Activated CD4-positive, alpha-beta T cell treated with anti-CD3 and anti-CD28 coated beads, Interleukin-2, amount 10 ng/mL, durations not matched to agents 24 days and 14 days (primary cell): ENCODE data around the gene GRK5. TPM values are rescaled to one million over a fixed set of nuclear protein-coding genes. Genes with fewer than 3 reads are reported as not detected.
A peak's percentile ranks its signal among the peaks of the same experiment; 100 is the strongest.
"Not testable (repeated sequence)": the region's sequence is repeated elsewhere in the genome, so short reads cannot be mapped to it uniquely, and the experiment has no call there.

ENCODE experiments used
- DNase-seq: peaks from one replicate; pipeline ENCODE4 v3.0.0; 2022
- H3K27ac Mint-ChIP-seq: one replicate; pipeline ENCODE4 v1.8.0; 2022; ENCODE audit warnings: mild to moderate bottlenecking, mixed read lengths
- H3K27me3 Mint-ChIP-seq: one replicate; pipeline ENCODE4 v1.8.0; 2022; ENCODE audit warnings: mixed read lengths
- H3K36me3 Mint-ChIP-seq: one replicate; pipeline ENCODE4 v1.8.0; 2022; ENCODE audit warnings: low read depth, mild to moderate bottlenecking, mixed read lengths
- H3K4me1 Mint-ChIP-seq: one replicate; pipeline ENCODE4 v1.8.0; 2021; ENCODE audit warnings: mixed read lengths
- H3K4me3 Mint-ChIP-seq: one replicate; pipeline ENCODE4 v1.8.0; 2022; ENCODE audit warnings: mild to moderate bottlenecking, moderate library complexity, mixed read lengths
- H3K9me3 Mint-ChIP-seq: one replicate; pipeline ENCODE4 v1.8.0; 2021; ENCODE audit warnings: mixed read lengths
- intact Hi-C: fragments of 100-400 bp; cut with micrococcal nuclease; formaldehyde crosslinking; loops from one replicate; pipeline ENCODE4 v1.15.1; 2023
- total RNA-seq: library from RNA; stranded (reverse); gene quantifications from 2 replicates; pipeline ENCODE4 v1.2.3, GENCODE V29; 2022

Gene GRK5
- total RNA-seq, 1 donor from 2014 or later: 27.3 TPM

GRCh38 chr10:119455609-119456434, 248.5 kb downstream of the GRK5 start:
- Mint-ChIP-seq H3K4me3 (no peak overlapping the region), H3K9me3 (no peaks in the 10 kb centered on the region), H3K27ac (no peak overlapping the region), H3K27me3 (no peaks in the 10 kb centered on the region), H3K4me1 (peaks cover 2% of the 10 kb centered on the region), H3K36me3 (peaks cover 1% of the 10 kb centered on the region)
- no peak for DNase-seq
- intact Hi-C loops: no loop called here

DNA sequence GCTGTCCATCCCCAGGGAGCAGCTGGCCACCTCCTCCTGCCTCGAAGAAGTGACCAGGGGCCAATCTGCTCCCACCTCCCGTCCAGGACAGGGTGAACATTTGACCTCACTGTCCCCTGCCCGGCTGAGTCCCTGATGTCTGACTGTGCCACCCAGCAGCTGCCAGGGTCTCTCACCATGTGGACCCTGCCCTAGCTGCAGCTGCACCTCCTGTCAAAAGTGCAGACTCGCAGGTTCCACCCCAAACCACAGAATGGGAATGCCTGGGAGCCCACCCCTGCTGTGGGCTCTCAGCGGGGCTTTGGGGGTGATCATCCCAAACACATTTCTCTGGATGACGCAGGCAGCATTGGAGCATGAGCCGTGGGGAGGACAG, 249.1 kb downstream of the GRK5 start:
- Mint-ChIP-seq H3K4me3 (no peak overlapping the region), H3K27me3 (no peaks in the 10 kb centered on the region), H3K9me3 (no peaks in the 10 kb centered on the region), H3K27ac (no peak overlapping the region), H3K4me1 (peaks cover 4% of the 10 kb centered on the region), H3K36me3 (peaks cover 1% of the 10 kb centered on the region)
- intact Hi-C loops: no loop called here
- no peak for DNase-seq

- Mint-ChIP-seq H3K4me3 (no peak overlapping the region), H3K27me3 (no peaks in the 10 kb centered on the region), H3K4me1 (peaks cover 5% of the 10 kb centered on the region), H3K27ac (no peak overlapping the region), H3K36me3 (peaks cover 8% of the 10 kb centered on the region), H3K9me3 (peaks cover 10% of the 10 kb centered on the region)
- intact Hi-C loops: no loop called here
- no peak for DNase-seq
These were observed 250.8 kb downstream of the GRK5 start for GRCh38 chr10:119457966-119458766.

DNA sequence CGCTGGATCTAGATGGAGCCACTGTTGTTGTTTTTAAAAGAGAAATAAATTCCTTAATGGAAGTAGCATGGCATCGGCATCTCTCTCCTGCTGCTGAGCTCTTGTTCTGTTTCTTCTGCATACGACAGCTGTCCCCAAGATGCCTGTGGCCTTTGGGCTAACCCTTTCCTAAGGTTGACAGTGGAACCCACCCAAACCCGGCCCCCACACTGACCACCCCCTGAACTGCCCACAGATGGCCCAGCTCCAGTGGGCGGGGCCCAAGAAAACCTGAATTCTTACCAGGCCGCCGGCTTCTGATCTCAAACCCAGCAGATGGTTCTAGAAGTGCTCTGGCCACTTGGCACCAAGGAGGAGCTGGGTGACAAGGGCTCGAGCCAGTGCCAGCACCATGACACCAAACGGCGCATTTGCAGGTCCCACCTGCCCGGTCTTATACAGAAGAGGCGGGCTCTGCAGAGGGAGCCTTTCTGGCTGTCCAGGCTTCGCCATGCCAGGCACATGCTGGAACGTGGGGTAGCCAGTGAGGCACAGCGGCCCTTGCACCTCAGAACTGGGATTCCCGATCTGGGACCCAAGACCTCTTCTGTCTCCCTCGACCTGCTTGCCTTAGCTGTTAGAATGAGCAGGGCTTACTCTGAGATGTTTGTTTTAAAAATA, 252.4 kb downstream of the GRK5 start:
- H3K4me1 Mint-ChIP-seq: peaks cover 5% of the 10 kb centered on the region
- no peak for DNase-seq
- no peak overlapping the region for H3K27ac Mint-ChIP-seq
- H3K36me3 Mint-ChIP-seq: peaks cover 9% of the 10 kb centered on the region
- no peaks in the 10 kb centered on the region for H3K27me3 Mint-ChIP-seq
- no peak overlapping the region for H3K4me3 Mint-ChIP-seq
- intact Hi-C loops: no loop called here
- H3K9me3 Mint-ChIP-seq: peaks cover 15% of the 10 kb centered on the region

- H3K4me3 Mint-ChIP-seq: no peak overlapping the region
- peaks cover 18% of the 10 kb centered on the region for H3K9me3 Mint-ChIP-seq
- no peak overlapping the region for H3K27ac Mint-ChIP-seq
- intact Hi-C loops: no loop called here
- no peaks in the 10 kb centered on the region for H3K27me3 Mint-ChIP-seq
- peaks cover 9% of the 10 kb centered on the region for H3K36me3 Mint-ChIP-seq
- H3K4me1 Mint-ChIP-seq: peaks cover 5% of the 10 kb centered on the region
- DNase-seq: no peak
These were observed 253.2 kb downstream of the GRK5 start for GRCh38 chr10:119460369-119461195.

- no peak for DNase-seq
- H3K27ac Mint-ChIP-seq: no peak overlapping the region
- no peaks in the 10 kb centered on the region for H3K27me3 Mint-ChIP-seq
- intact Hi-C loops: no loop called here
- H3K4me3 Mint-ChIP-seq: no peak overlapping the region
- peaks cover 7% of the 10 kb centered on the region for H3K4me1 Mint-ChIP-seq
- H3K36me3 Mint-ChIP-seq: peaks cover 9% of the 10 kb centered on the region
- H3K9me3 Mint-ChIP-seq: peaks cover 18% of the 10 kb centered on the region
These were observed 254.0 kb downstream of the GRK5 start for GRCh38 chr10:119461380-119461779.

- Mint-ChIP-seq H3K4me3 (no peak overlapping the region), H3K36me3 (peaks cover 9% of the 10 kb centered on the region), H3K9me3 (peaks cover 18% of the 10 kb centered on the region), H3K27ac (no peak overlapping the region), H3K4me1 (peaks cover 7% of the 10 kb centered on the region), H3K27me3 (no peaks in the 10 kb centered on the region)
- intact Hi-C loops: no loop called here
- no peak for DNase-seq
These were observed 254.6 kb downstream of the GRK5 start for GRCh38 chr10:119461923-119462322.

GRCh38 chr10:119462773-119463172, 255.4 kb downstream of the GRK5 start:
- Mint-ChIP-seq H3K36me3 (peaks cover 9% of the 10 kb centered on the region), H3K27me3 (no peaks in the 10 kb centered on the region), H3K27ac (no peak overlapping the region), H3K4me1 (peaks cover 7% of the 10 kb centered on the region), H3K9me3 (peaks cover 18% of the 10 kb centered on the region), H3K4me3 (no peak overlapping the region)
- DNase-seq: no peak
- intact Hi-C loops: no loop called here

GRCh38 chr10:119463195-119463594, 255.8 kb downstream of the GRK5 start:
- H3K4me3 Mint-ChIP-seq, H3K27ac Mint-ChIP-seq, H3K36me3 Mint-ChIP-seq, H3K27me3 Mint-ChIP-seq, H3K4me1 Mint-ChIP-seq, DNase-seq, intact Hi-C loops: not testable (repeated sequence)
- peaks cover 18% of the 10 kb centered on the region for H3K9me3 Mint-ChIP-seq

- intact Hi-C loops: no loop called here
- Mint-ChIP-seq H3K27ac (no peak overlapping the region), H3K4me1 (peaks cover 7% of the 10 kb centered on the region), H3K27me3 (no peaks in the 10 kb centered on the region), H3K4me3 (no peak overlapping the region), H3K36me3 (peaks cover 9% of the 10 kb centered on the region), H3K9me3 (peaks cover 18% of the 10 kb centered on the region)
- no peak for DNase-seq
These were observed 257.7 kb downstream of the GRK5 start for GRCh38 chr10:119465085-119465484.

- no peak overlapping the region for H3K4me3 Mint-ChIP-seq
- intact Hi-C loops: no loop called here
- peaks cover 9% of the 10 kb centered on the region for H3K36me3 Mint-ChIP-seq
- peaks cover 18% of the 10 kb centered on the region for H3K9me3 Mint-ChIP-seq
- no peak for DNase-seq
- H3K27ac Mint-ChIP-seq: no peak overlapping the region
- H3K27me3 Mint-ChIP-seq: peaks cover 6% of the 10 kb centered on the region
- H3K4me1 Mint-ChIP-seq: peaks cover 5% of the 10 kb centered on the region
These were observed 258.7 kb downstream of the GRK5 start for GRCh38 chr10:119466076-119466475.

DNA sequence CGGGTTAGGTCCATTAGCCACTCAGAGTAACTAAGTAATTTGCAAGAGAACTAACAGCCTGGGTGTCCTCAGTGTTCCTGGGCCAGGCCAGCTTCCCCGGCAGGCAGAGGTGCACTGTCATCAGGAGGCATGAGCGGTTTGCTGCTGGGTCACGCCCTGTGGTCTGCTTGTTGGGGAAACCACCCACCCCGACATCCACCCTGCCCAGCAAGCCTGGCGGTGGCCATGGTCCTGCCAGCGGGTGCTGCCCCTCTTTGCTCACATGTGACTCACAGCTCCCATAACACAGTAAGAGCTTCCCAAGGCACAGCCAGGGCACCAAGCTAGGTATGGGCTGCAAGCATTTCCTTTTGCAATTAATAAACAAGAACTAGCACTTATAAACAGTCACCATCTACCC, 259.3 kb downstream of the GRK5 start:
- intact Hi-C loops: no loop called here
- H3K9me3 Mint-ChIP-seq: peaks cover 18% of the 10 kb centered on the region
- peaks cover 6% of the 10 kb centered on the region for H3K27me3 Mint-ChIP-seq
- no peak overlapping the region for H3K4me3 Mint-ChIP-seq
- H3K4me1 Mint-ChIP-seq: peaks cover 2% of the 10 kb centered on the region
- no peak overlapping the region for H3K27ac Mint-ChIP-seq
- peak; percentile 76 for DNase-seq
- H3K36me3 Mint-ChIP-seq: peaks cover 9% of the 10 kb centered on the region

- DNase-seq: no peak
- no peak overlapping the region for H3K4me3 Mint-ChIP-seq
- peaks cover 4% of the 10 kb centered on the region for H3K9me3 Mint-ChIP-seq
- intact Hi-C loops: no loop called here
- peaks cover 8% of the 10 kb centered on the region for H3K27me3 Mint-ChIP-seq
- H3K27ac Mint-ChIP-seq: no peak overlapping the region
- H3K36me3 Mint-ChIP-seq: no peaks in the 10 kb centered on the region
- H3K4me1 Mint-ChIP-seq: peaks cover 2% of the 10 kb centered on the region
These were observed 261.4 kb downstream of the GRK5 start for GRCh38 chr10:119468542-119469324.
